ENCODE results near the gene ZBTB45. TPM values are rescaled to one million over a fixed set of nuclear protein-coding genes. Genes with fewer than 3 reads are reported as not detected.

ZBTB45 gene
- total RNA-seq, 1 experiment from 2014 or later, result 19.7 TPM

DNA sequence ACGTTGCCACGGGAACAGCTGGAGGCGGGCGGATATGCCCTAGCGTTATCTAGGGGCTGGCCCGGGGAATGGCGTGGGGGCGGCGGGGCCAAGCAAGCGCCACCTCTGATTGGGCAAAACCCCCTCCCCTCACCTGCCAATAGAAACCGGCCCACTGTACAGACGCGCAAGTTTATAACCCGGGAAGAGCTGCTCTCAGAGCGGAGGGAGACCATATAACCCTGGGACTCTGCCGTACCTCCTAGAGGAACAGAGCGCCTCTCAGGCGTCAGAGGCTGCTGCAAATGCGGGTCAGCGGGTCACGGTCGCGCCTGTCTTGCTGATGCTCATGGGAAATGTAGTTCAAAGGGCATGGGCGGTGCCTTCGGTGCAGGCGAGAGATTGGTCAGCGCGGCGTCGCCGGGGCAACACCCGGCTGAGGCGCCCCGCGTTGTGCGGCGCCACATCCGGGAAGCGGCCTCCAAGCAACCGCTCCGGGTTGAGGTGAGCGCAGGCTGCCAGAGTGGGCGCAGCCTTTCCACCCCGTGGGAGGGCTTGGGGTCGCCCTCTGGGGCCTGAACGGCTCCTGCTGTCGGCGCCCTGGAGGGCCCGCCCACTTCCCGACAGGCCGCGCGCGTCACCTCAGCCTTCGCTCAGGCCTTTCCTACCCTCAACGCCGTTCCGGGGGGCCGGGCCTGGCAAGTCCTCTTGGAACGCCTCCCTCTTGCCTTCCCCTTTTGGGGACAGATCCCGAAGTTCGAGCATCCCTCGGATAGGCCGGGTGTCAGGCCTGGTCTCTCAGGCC, 43.7 kb downstream of the ZBTB45 start, which contains the start of gene ZNF446 (continued):
- TF ChIP-seq, protein P1, sequence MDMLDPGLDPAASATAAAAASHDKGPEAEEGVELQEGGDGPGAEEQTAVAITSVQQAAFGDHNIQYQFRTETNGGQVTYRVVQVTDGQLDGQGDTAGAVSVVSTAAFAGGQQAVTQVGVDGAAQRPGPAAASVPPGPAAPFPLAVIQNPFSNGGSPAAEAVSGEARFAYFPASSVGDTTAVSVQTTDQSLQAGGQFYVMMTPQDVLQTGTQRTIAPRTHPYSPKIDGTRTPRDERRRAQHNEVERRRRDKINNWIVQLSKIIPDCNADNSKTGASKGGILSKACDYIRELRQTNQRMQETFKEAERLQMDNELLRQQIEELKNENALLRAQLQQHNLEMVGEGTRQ (CRISPR knock-in tag; IDR thresholded peaks at IDR 0.05), result peak; percentile 69
- peak; percentile 83; the same call in 1 of the 2 replicates for TF ChIP-seq SP1 (CRISPR knock-in tag; conservative IDR thresholded peaks at IDR 0.05)
- TF ChIP-seq, protein P2, sequence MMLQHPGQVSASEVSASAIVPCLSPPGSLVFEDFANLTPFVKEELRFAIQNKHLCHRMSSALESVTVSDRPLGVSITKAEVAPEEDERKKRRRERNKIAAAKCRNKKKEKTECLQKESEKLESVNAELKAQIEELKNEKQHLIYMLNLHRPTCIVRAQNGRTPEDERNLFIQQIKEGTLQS (CRISPR knock-in tag; conservative IDR thresholded peaks at IDR 0.05), result no peak
- no peak for TF ChIP-seq ESRRA (CRISPR knock-in tag; IDR thresholded peaks at IDR 0.05; ENCODE audit: borderline replicate concordance)
- TF ChIP-seq, protein P3, sequence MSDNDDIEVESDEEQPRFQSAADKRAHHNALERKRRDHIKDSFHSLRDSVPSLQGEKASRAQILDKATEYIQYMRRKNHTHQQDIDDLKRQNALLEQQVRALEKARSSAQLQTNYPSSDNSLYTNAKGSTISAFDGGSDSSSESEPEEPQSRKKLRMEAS (CRISPR knock-in tag; IDR thresholded peaks at IDR 0.05), result peak; percentile 62; the same call in 1 of the 2 replicates
- peak; percentile 72 for TF ChIP-seq NFYB (CRISPR knock-in tag; conservative IDR thresholded peaks at IDR 0.05; ENCODE audit: low read depth)
- no peak for TF ChIP-seq SMAD3 (CRISPR knock-in tag; IDR thresholded peaks at IDR 0.05; ENCODE audit: borderline replicate concordance)
- peak; percentile 83 for TF ChIP-seq ZNF423 (CRISPR knock-in tag; IDR thresholded peaks at IDR 0.05)
- TF ChIP-seq, protein P4, sequence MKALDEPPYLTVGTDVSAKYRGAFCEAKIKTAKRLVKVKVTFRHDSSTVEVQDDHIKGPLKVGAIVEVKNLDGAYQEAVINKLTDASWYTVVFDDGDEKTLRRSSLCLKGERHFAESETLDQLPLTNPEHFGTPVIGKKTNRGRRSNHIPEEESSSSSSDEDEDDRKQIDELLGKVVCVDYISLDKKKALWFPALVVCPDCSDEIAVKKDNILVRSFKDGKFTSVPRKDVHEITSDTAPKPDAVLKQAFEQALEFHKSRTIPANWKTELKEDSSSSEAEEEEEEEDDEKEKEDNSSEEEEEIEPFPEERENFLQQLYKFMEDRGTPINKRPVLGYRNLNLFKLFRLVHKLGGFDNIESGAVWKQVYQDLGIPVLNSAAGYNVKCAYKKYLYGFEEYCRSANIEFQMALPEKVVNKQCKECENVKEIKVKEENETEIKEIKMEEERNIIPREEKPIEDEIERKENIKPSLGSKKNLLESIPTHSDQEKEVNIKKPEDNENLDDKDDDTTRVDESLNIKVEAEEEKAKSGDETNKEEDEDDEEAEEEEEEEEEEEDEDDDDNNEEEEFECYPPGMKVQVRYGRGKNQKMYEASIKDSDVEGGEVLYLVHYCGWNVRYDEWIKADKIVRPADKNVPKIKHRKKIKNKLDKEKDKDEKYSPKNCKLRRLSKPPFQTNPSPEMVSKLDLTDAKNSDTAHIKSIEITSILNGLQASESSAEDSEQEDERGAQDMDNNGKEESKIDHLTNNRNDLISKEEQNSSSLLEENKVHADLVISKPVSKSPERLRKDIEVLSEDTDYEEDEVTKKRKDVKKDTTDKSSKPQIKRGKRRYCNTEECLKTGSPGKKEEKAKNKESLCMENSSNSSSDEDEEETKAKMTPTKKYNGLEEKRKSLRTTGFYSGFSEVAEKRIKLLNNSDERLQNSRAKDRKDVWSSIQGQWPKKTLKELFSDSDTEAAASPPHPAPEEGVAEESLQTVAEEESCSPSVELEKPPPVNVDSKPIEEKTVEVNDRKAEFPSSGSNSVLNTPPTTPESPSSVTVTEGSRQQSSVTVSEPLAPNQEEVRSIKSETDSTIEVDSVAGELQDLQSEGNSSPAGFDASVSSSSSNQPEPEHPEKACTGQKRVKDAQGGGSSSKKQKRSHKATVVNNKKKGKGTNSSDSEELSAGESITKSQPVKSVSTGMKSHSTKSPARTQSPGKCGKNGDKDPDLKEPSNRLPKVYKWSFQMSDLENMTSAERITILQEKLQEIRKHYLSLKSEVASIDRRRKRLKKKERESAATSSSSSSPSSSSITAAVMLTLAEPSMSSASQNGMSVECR (CRISPR knock-in tag; IDR thresholded peaks at IDR 0.05; ENCODE audit: borderline replicate concordance), result peak; percentile 21; the same call in 1 of the 2 replicates

DNA sequence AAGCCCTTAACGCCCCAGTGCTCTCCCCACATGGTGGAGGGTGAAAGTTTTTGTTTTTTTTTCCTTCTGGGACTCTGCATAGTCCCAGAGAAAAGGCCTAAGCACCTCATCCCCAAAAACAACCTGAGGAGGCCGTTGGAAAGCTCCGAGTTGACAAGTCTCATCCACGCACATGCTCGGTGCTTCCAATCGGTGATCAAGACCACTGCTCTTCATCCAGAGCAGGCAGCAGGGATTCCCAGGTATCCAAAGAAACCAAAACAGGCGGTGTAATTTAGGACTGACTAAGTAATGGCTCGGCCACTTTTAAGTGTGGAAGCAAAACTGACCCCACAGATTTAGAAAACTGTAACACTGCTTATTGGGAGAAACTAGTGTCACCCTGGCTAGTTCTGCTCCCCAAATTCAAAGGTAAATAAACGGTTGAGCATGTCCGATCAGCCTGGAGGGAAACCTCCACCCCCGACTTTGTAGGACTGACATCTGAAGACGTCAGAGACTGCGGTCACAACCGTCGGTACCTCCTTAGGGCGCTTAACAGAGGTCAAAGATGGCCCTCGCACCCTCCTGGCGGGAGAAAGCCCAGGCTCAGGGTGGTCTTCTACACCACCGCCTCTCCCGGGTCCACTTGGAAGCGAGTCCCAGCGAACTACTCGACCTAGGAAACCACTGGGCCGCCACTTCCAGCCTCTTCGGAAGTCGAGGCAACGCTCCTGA, 44.5 kb downstream of the ZBTB45 start:
- peak overlapping the region; percentile 53 for H3K27ac Mint-ChIP-seq
- no peaks in the 10 kb centered on the region; the same call in none of the 2 replicates for H3K27me3 Mint-ChIP-seq (ENCODE audit: low read depth)
- no peak for ATAC-seq
- H3K4me3 Mint-ChIP-seq, result peak overlapping the region; percentile 89
- POLR2A ChIA-PET, result interaction anchor here (0.8 to 1.2 kb wide), 2 partner anchors 24 to 45 kb away, joined by 3 to 5 read pairs; partner anchors contain the start of gene ZBTB45
- DNase-seq (ENCODE audit: low spot score), result no peak
- H3K9me3 Mint-ChIP-seq, result no peaks in the 10 kb centered on the region
- H3K4me1 Mint-ChIP-seq, result peaks cover 9% of the 10 kb centered on the region
- H3K36me3 Mint-ChIP-seq, result no peaks in the 10 kb centered on the region
- CTCF ChIA-PET, result interaction anchor here (1.0 to 1.6 kb wide), 3 partner anchors 21 to 44 kb away, joined by 4 to 7 read pairs (median 7); partner anchors contain the start of gene ZBTB45
- TF ChIP-seq KAT7 (CRISPR knock-in tag; IDR thresholded peaks at IDR 0.05; ENCODE audit: borderline replicate concordance), result no peak
- no peak for TF ChIP-seq ATF1 (CRISPR knock-in tag; IDR thresholded peaks at IDR 0.05)
- TF ChIP-seq RORB (CRISPR knock-in tag; IDR thresholded peaks at IDR 0.05), result no peak
- no peak for TF ChIP-seq CREM (CRISPR knock-in tag; IDR thresholded peaks at IDR 0.05)
- TF ChIP-seq, protein P5, sequence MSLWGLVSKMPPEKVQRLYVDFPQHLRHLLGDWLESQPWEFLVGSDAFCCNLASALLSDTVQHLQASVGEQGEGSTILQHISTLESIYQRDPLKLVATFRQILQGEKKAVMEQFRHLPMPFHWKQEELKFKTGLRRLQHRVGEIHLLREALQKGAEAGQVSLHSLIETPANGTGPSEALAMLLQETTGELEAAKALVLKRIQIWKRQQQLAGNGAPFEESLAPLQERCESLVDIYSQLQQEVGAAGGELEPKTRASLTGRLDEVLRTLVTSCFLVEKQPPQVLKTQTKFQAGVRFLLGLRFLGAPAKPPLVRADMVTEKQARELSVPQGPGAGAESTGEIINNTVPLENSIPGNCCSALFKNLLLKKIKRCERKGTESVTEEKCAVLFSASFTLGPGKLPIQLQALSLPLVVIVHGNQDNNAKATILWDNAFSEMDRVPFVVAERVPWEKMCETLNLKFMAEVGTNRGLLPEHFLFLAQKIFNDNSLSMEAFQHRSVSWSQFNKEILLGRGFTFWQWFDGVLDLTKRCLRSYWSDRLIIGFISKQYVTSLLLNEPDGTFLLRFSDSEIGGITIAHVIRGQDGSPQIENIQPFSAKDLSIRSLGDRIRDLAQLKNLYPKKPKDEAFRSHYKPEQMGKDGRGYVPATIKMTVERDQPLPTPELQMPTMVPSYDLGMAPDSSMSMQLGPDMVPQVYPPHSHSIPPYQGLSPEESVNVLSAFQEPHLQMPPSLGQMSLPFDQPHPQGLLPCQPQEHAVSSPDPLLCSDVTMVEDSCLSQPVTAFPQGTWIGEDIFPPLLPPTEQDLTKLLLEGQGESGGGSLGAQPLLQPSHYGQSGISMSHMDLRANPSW (CRISPR knock-in tag; conservative IDR thresholded peaks at IDR 0.05; ENCODE audit: low read depth), result no peak
- TF ChIP-seq, protein P6, sequence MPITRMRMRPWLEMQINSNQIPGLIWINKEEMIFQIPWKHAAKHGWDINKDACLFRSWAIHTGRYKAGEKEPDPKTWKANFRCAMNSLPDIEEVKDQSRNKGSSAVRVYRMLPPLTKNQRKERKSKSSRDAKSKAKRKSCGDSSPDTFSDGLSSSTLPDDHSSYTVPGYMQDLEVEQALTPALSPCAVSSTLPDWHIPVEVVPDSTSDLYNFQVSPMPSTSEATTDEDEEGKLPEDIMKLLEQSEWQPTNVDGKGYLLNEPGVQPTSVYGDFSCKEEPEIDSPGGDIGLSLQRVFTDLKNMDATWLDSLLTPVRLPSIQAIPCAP (CRISPR knock-in tag; IDR thresholded peaks at IDR 0.05), result no peak
- no peak for TF ChIP-seq IRF2 (CRISPR knock-in tag; IDR thresholded peaks at IDR 0.05; ENCODE audit: borderline replicate concordance, low read depth)
- TF ChIP-seq GABPB1 (CRISPR knock-in tag; IDR thresholded peaks at IDR 0.05), result no peak
- TF ChIP-seq ZNF396 (CRISPR knock-in tag; IDR thresholded peaks at IDR 0.05; ENCODE audit: borderline replicate concordance), result no peak
- no peak for TF ChIP-seq MYBL2 (CRISPR knock-in tag; IDR thresholded peaks at IDR 0.05)
- TF ChIP-seq, protein P7, sequence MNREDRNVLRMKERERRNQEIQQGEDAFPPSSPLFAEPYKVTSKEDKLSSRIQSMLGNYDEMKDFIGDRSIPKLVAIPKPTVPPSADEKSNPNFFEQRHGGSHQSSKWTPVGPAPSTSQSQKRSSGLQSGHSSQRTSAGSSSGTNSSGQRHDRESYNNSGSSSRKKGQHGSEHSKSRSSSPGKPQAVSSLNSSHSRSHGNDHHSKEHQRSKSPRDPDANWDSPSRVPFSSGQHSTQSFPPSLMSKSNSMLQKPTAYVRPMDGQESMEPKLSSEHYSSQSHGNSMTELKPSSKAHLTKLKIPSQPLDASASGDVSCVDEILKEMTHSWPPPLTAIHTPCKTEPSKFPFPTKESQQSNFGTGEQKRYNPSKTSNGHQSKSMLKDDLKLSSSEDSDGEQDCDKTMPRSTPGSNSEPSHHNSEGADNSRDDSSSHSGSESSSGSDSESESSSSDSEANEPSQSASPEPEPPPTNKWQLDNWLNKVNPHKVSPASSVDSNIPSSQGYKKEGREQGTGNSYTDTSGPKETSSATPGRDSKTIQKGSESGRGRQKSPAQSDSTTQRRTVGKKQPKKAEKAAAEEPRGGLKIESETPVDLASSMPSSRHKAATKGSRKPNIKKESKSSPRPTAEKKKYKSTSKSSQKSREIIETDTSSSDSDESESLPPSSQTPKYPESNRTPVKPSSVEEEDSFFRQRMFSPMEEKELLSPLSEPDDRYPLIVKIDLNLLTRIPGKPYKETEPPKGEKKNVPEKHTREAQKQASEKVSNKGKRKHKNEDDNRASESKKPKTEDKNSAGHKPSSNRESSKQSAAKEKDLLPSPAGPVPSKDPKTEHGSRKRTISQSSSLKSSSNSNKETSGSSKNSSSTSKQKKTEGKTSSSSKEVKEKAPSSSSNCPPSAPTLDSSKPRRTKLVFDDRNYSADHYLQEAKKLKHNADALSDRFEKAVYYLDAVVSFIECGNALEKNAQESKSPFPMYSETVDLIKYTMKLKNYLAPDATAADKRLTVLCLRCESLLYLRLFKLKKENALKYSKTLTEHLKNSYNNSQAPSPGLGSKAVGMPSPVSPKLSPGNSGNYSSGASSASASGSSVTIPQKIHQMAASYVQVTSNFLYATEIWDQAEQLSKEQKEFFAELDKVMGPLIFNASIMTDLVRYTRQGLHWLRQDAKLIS (CRISPR knock-in tag; IDR thresholded peaks at IDR 0.05; ENCODE audit: borderline replicate concordance), result no peak

Measured in WTC11 (cell line).